Mucosa of descending colon (tissue), 3 donors: ENCODE measurements around the gene ARL5C. TPM values are rescaled to one million over a fixed set of nuclear protein-coding genes. Genes with fewer than 3 reads are reported as not detected.

Source experiments
- ATAC-seq: fragments of 200-7000 bp; cut with Tn5 transposase; one replicate; pipeline ENCODE4 v1.9.1; 2020; ENCODE audit warnings: mild to moderate bottlenecking, moderate library complexity
- DNase-seq, 3 donors: peaks; one replicate each; pipeline ENCODE4 v3.0.0-alpha.2; 2020
- H3K36me3 ChIP-seq: fragments of 200-600 bp; one replicate; pipeline ENCODE4 v1.8.0; 2021; ENCODE audit warnings: low read depth, mild to moderate bottlenecking
- H3K4me1 ChIP-seq: fragments of 200-600 bp; one replicate; pipeline ENCODE4 v1.8.0; 2021; ENCODE audit warnings: low read depth, mild to moderate bottlenecking
- H3K4me3 ChIP-seq: fragments of 200-600 bp; one replicate; pipeline ENCODE4 v1.8.0; 2021; ENCODE audit warnings: mild to moderate bottlenecking
- H3K9me3 ChIP-seq: fragments of 200-600 bp; one replicate; pipeline ENCODE4 v1.8.0; 2021; ENCODE audit warnings: mild to moderate bottlenecking
- CTCF ChIP-seq: fragments of 200-600 bp; IDR thresholded peaks from one replicate; pipeline ENCODE4 v1.8.0; 2022; ENCODE audit warnings: antibody characterized with exemption, mild to moderate bottlenecking
- intact Hi-C, 2 donors: fragments of 100-400 bp; cut with DNase I in 1 of 2; cut with micrococcal nuclease in 1 of 2; formaldehyde crosslinking; loops; one replicate each; pipeline versions ENCODE4 v1.11.0 to v1.11.1; 2022; cut with DNase I, micrococcal nuclease
- total RNA-seq, 3 donors: library from RNA; stranded (reverse); fragmentation: NEBNext Ultra II Directional in 2 of 3; extraction: Animal tissue kit (Norgen Biotek cat#: 25700) in 2 of 3; gene quantifications; one replicate each; pipeline versions ENCODE4 v1.2.1 to v1.2.4, GENCODE V29; 2021 to 2023
- donor health status: DM: no; HTN: no; CAD: no; lungs with moderate emphysema.
- donor health status: DM: no; HTN: no; CAD: no.
- donor health status: DM: no; HTN: yes; CAD: no.

Gene ARL5C
- total RNA-seq, 3 donors from 2014 or later = not detected

- DNase-seq (no peak), ATAC-seq (no peak)
- Histone ChIP-seq H3K4me3 (no peak overlapping the region), H3K9me3 (no peaks in the 10 kb centered on the region), H3K4me1 (peaks cover 12% of the 10 kb centered on the region), H3K36me3 (no peaks in the 10 kb centered on the region)
- no peak for TF ChIP-seq CTCF
- intact Hi-C loops = no loop called here
Measured at GRCh38 chr17:39183720-39184119, 17.8 kb upstream of the ARL5C start.

GRCh38 chr17:39183045-39183444 is 17.1 kb upstream of the ARL5C start:
- Histone ChIP-seq H3K4me3 (no peak overlapping the region), H3K9me3 (no peaks in the 10 kb centered on the region), H3K36me3 (no peaks in the 10 kb centered on the region), H3K4me1 (peaks cover 18% of the 10 kb centered on the region)
- DNase-seq (no peak), ATAC-seq (no peak)
- intact Hi-C loops = no loop called here
- TF ChIP-seq CTCF = no peak

- TF ChIP-seq CTCF = no peak
Measured at GRCh38 chr17:39181303-39181702, 15.3 kb upstream of the ARL5C start.

GRCh38 chr17:39178536-39178935 is 12.6 kb upstream of the ARL5C start:
- no peak for TF ChIP-seq CTCF
- peak in 1 of 3 donors; percentile 59 for DNase-seq
- Histone ChIP-seq H3K9me3 (no peaks in the 10 kb centered on the region), H3K4me3 (no peak overlapping the region), H3K36me3 (no peaks in the 10 kb centered on the region), H3K4me1 (peaks cover 18% of the 10 kb centered on the region)
- peak; percentile 93 for ATAC-seq
- intact Hi-C loops = no loop called here

More at GRCh38 chr17:39181303-39181702, 15.3 kb upstream of the ARL5C start:
- DNase-seq (no peak), ATAC-seq (no peak)
- no peaks in the 10 kb centered on the region for H3K36me3 ChIP-seq
- intact Hi-C loops = no loop called here
- H3K9me3 ChIP-seq = no peaks in the 10 kb centered on the region
- peaks cover 14% of the 10 kb centered on the region for H3K4me1 ChIP-seq
- H3K4me3 ChIP-seq = no peak overlapping the region

GRCh38 chr17:39177256-39177655 is 11.3 kb upstream of the ARL5C start:
- no peaks in the 10 kb centered on the region for H3K36me3 ChIP-seq
- ATAC-seq = peak; percentile 7
- no peak overlapping the region for H3K4me3 ChIP-seq
- no peaks in the 10 kb centered on the region for H3K9me3 ChIP-seq
- DNase-seq = peak in 1 of 3 donors; percentile 25
- TF ChIP-seq CTCF = no peak
- intact Hi-C loops = no loop called here
- peaks cover 18% of the 10 kb centered on the region for H3K4me1 ChIP-seq

- TF ChIP-seq CTCF = no peak
- peaks cover 18% of the 10 kb centered on the region for H3K4me1 ChIP-seq
- intact Hi-C loops = no loop called here
- H3K36me3 ChIP-seq = no peaks in the 10 kb centered on the region
- DNase-seq = no peak
- no peak for ATAC-seq
- H3K9me3 ChIP-seq = no peaks in the 10 kb centered on the region
- no peak overlapping the region for H3K4me3 ChIP-seq
Measured at GRCh38 chr17:39175695-39176093, 9.7 kb upstream of the ARL5C start.
